Karpas-422 (cell line): Measurements from ENCODE around the gene G3BP2. TPM values are rescaled to one million over a fixed set of nuclear protein-coding genes. Genes with fewer than 3 reads are reported as not detected.
"Not testable (repeated sequence)": the region's sequence is repeated elsewhere in the genome, so short reads cannot be mapped to it uniquely, and the experiment has no call there.

Experiments
- DNase-seq: peaks from one replicate; pipeline ENCODE4 v3.0.0-alpha.2; 2015
- H2AFZ ChIP-seq: fragments of 200-600 bp; sonication (generic); 2 replicates; pipeline ENCODE4 v1.6.1; 2014; ENCODE audit warnings: antibody characterized with exemption, low read length, mixed read lengths
- H3K27ac ChIP-seq: fragments of 200-600 bp; sonication (generic); 2 replicates; pipeline ENCODE4 v1.5.1; 2014; ENCODE audit warnings: mild to moderate bottlenecking, low read length, moderate library complexity
- H3K27me3 ChIP-seq: fragments of 200-600 bp; sonication (generic); 2 replicates; pipeline ENCODE4 v1.6.1; 2014; ENCODE audit warnings: low read length, mixed read lengths
- H3K36me3 ChIP-seq: fragments of 200-600 bp; sonication (generic); 2 replicates; pipeline ENCODE4 v1.6.1; 2014; ENCODE audit warnings: low read length, mixed read lengths; ENCODE audit not compliant: insufficient read depth
- H3K4me1 ChIP-seq: fragments of 200-600 bp; sonication (generic); 2 replicates; pipeline ENCODE4 v1.6.1; 2014; ENCODE audit warnings: mild to moderate bottlenecking, low read length, mixed read lengths
- H3K4me2 ChIP-seq: fragments of 200-600 bp; sonication (generic); 2 replicates; pipeline ENCODE4 v1.6.1; 2014; ENCODE audit warnings: low read length, low read depth, mild to moderate bottlenecking; ENCODE audit not compliant: poor library complexity, severe bottlenecking
- H3K4me3 ChIP-seq: fragments of 200-600 bp; sonication (generic); 2 replicates; pipeline ENCODE4 v1.5.1; 2014; ENCODE audit warnings: mild to moderate bottlenecking, antibody characterized with exemption, low read length, mixed read lengths
- H3K79me2 ChIP-seq: fragments of 200-600 bp; sonication (generic); 2 replicates; pipeline ENCODE4 v1.6.1; 2014; ENCODE audit warnings: mild to moderate bottlenecking, low read length, mixed read lengths
- H3K9ac ChIP-seq: fragments of 200-600 bp; sonication (generic); 2 replicates; pipeline ENCODE4 v1.6.0; 2014; ENCODE audit warnings: low read length
- H3K9me2 ChIP-seq: fragments of 200-600 bp; sonication (generic), shearing (Covaris generic); replicated peaks from 2 replicates; pipeline ENCODE4 v1.6.0; 2014; ENCODE audit warnings: mild to moderate bottlenecking, low read length, moderate library complexity; ENCODE audit not compliant: insufficient read depth
- H3K9me3 ChIP-seq: fragments of 300-700, 200-600 bp; sonication (generic); 2 replicates; pipeline ENCODE4 v1.6.1; 2014; ENCODE audit warnings: low read length, mixed read lengths
- H4K20me1 ChIP-seq: fragments of 200-600 bp; sonication (generic); 2 replicates; pipeline ENCODE4 v1.6.1; 2014; ENCODE audit warnings: mild to moderate bottlenecking, antibody characterized with exemption, low read length, low read depth; ENCODE audit not compliant: insufficient read depth
- total RNA-seq: library from RNA; depleted of rRNA; stranded (reverse); fragments of >200 nt; shearing (Covaris generic); gene quantifications from 2 replicates; pipeline ENCODE4 v1.2.3, GENCODE V29; 2014; ENCODE audit warnings: low replicate concordance

The G3BP2 gene
- total RNA-seq, 1 experiment from 2014 or later, result 81.0 TPM

DNA sequence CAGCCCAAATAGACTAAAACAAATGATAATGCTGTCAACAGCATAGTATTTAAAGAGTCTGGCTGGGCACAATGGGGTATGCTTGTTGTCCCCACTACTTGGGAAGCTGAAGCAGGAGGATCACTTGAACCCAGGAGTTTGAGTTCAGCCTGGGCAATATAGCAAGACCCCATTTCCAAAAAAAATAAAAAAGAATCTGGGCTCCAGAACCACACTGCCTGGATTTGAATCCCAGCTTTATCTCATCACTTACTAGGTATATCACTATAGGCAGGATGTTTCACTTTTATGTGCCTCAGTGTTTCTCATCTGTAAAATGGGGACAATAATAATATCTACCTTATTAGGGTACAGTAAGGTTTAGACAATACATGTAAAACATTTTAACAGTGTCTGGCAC, 5.3 kb upstream of the G3BP2 start:
- Histone ChIP-seq H3K36me3 (no peaks in the 10 kb centered on the region), H3K4me1 (peaks cover 9% of the 10 kb centered on the region), H3K9me2 (no peaks in the 10 kb centered on the region), H3K27me3 (no peaks in the 10 kb centered on the region), H2AFZ (no peak overlapping the region), H3K9me3 (no peaks in the 10 kb centered on the region), H3K9ac (no peak overlapping the region), H3K27ac (no peak overlapping the region), H3K79me2 (0 out of 2 replicates have a peak, but pooled peaks cover 2% of the 10 kb centered on the region), H4K20me1 (no peaks in the 10 kb centered on the region), H3K4me3 (no peak overlapping the region), H3K4me2 (no peak overlapping the region)
- DNase-seq, result no peak

DNA sequence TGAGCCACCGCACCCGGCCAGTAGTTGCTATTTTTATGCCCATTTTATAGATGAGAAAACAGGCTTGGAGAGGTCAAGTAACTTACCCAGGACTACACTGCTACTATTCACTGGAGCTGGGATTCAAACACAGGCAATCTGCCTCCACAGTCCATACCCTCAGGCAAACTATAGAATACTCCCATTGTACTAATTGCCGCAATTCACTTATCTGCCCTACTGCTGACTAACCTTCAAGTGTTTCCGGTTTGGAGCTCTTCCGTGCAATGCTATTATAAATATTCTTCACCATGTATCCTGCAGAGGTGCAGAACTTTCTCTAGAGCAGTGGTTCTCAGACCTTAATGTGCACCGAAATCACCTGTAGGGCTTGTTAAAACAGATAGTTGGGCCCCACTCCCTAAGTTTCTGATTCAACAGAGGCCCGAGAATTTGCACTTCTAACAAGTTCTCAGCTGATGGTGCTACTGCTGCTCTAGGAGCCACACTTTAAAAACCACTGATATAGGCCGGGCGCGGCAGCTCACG, 1.9 kb upstream of the G3BP2 start:
- no peak overlapping the region for H3K9ac ChIP-seq
- no peaks in the 10 kb centered on the region for H3K27me3 ChIP-seq
- H3K36me3 ChIP-seq, result 0 out of 2 replicates have a peak, but pooled peaks cover 3% of the 10 kb centered on the region
- H3K4me1 ChIP-seq, result peaks cover 28% of the 10 kb centered on the region
- H3K4me2 ChIP-seq, result no peak overlapping the region
- peaks cover 29% of the 10 kb centered on the region for H4K20me1 ChIP-seq
- H3K27ac ChIP-seq, result no peak overlapping the region
- DNase-seq, result no peak
- H3K9me3 ChIP-seq, result no peaks in the 10 kb centered on the region
- no peaks in the 10 kb centered on the region for H3K9me2 ChIP-seq
- peaks cover 34% of the 10 kb centered on the region for H3K79me2 ChIP-seq
- no peak overlapping the region for H3K4me3 ChIP-seq
- no peak overlapping the region for H2AFZ ChIP-seq

DNA sequence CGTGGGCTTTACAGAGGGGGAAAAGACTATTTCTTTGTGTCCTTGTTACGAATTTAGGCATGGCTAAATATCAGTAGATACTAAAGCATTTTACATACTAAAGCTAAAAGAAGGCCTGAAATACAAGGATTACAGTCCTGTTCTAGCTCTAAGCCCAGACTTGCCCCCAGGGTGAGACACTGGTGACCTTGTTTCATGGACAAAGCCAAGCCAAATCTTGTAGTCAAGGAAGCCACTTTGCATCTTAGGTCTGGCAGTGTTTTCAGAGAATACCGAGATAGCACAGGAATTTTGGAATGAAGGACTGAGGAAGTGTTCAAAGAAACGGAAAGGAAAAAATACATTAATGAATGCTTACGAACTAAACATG, 733 bp upstream of the G3BP2 start:
- peak; percentile 54 for DNase-seq
- 0 out of 2 replicates have a peak, but pooled peaks cover 4% of the 10 kb centered on the region for H3K36me3 ChIP-seq
- H3K9me2 ChIP-seq, result no peaks in the 10 kb centered on the region
- peaks cover 39% of the 10 kb centered on the region for H3K4me1 ChIP-seq
- H2AFZ ChIP-seq, result peak overlapping the region; percentile 50; the same call in 1 of the 2 replicates
- H4K20me1 ChIP-seq, result peaks cover 40% of the 10 kb centered on the region
- H3K9me3 ChIP-seq, result no peaks in the 10 kb centered on the region
- H3K27me3 ChIP-seq, result no peaks in the 10 kb centered on the region
- H3K9ac ChIP-seq, result peak overlapping the region; percentile 74
- peaks cover 45% of the 10 kb centered on the region for H3K79me2 ChIP-seq
- peak overlapping the region; percentile 78 for H3K4me3 ChIP-seq
- peak overlapping the region; percentile 83 for H3K27ac ChIP-seq
- peak overlapping the region; percentile 96 for H3K4me2 ChIP-seq

DNA sequence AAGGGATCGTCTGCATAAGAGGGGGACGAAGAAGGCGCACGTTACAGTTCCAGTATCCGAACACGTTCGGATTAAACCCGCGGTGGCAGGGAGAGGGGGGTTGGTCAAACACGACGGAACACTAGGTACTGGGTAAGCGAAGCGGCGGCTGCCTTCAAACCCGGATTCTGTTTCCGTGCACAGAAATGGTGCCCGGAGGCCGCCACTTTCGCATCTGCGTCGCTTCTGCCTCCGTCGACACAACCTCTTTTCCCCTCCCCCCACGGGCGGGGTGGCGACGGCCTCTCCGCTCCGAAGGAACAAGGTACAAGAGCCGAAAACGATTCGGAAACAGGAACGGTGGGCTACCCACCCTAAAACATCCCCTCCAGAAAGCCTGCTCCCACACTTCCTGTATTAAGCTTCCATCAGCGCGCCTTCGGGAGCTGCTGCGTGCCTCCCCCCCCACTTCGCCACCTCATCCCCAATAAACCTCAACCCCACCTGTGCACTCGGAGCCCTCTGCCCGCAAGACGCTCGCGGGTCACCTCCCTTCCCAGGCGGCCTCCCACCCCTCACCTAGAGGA, 667 bp downstream of the G3BP2 start:
- H3K9ac ChIP-seq, result peak overlapping the region; percentile 92
- H3K4me3 ChIP-seq, result peak overlapping the region; percentile 93
- H3K9me3 ChIP-seq, result no peaks in the 10 kb centered on the region
- H3K27me3 ChIP-seq, result no peaks in the 10 kb centered on the region
- peak; percentile 92 for DNase-seq
- H3K36me3 ChIP-seq, result 0 out of 2 replicates have a peak, but pooled peaks cover 4% of the 10 kb centered on the region
- H3K79me2 ChIP-seq, result peaks cover 59% of the 10 kb centered on the region
- H2AFZ ChIP-seq, result no peak overlapping the region
- H4K20me1 ChIP-seq, result peaks cover 54% of the 10 kb centered on the region
- H3K27ac ChIP-seq, result peak overlapping the region; percentile 69
- H3K4me1 ChIP-seq, result peaks cover 47% of the 10 kb centered on the region
- H3K4me2 ChIP-seq, result peak overlapping the region; percentile 96
- no peaks in the 10 kb centered on the region for H3K9me2 ChIP-seq

DNA sequence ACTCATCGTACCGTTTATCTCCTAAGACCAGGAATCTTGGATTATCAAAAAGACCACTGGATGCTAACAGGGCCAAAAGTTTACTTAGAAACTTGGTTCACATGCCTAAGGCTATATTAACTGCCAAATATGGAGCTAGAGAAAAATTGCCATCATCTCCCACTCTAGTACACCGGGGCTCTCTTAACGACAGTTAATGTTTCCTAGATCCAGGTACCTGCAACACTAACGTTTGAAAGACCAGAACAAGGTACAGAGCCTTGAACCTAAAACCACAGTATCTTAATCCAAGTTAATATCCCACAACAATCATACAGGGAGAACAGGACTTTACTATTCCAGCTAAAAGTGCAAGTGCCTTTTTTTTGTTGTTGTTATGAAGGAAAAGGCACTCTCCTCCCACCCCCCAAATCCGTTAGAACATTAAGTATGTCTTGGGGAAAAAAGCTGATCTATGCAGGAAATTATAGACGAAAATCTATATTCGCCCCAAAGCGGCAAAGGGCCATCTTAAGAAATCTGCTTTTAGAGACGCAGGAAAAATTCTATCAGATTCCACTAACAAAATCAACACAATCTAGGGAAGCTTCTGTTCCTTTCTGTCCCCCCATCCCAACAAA, 1.3 kb downstream of the G3BP2 start:
- Histone ChIP-seq H3K4me1 (peaks cover 47% of the 10 kb centered on the region), H3K9ac (peak overlapping the region; percentile 92), H3K79me2 (peaks cover 65% of the 10 kb centered on the region), H2AFZ (no peak overlapping the region), H4K20me1 (peaks cover 60% of the 10 kb centered on the region), H3K9me2 (no peaks in the 10 kb centered on the region), H3K4me3 (peak overlapping the region; percentile 93), H3K36me3 (0 out of 2 replicates have a peak, but pooled peaks cover 4% of the 10 kb centered on the region), H3K4me2 (peak overlapping the region; percentile 96), H3K27ac (peak overlapping the region; percentile 69), H3K27me3 (no peaks in the 10 kb centered on the region), H3K9me3 (no peaks in the 10 kb centered on the region)
- no peak for DNase-seq

GRCh38 chr4:75668596-75668995, 4.6 kb downstream of the G3BP2 start:
- peaks cover 87% of the 10 kb centered on the region for H4K20me1 ChIP-seq
- H3K9me2 ChIP-seq, result no peaks in the 10 kb centered on the region

GRCh38 chr4:75667636-75668035, 5.6 kb downstream of the G3BP2 start:
- Histone ChIP-seq H3K4me1 (peaks cover 43% of the 10 kb centered on the region), H4K20me1 (peaks cover 93% of the 10 kb centered on the region), H3K79me2 (peaks cover 99% of the 10 kb centered on the region)
- not testable (repeated sequence) for DNase-seq, H2AFZ ChIP-seq, H3K36me3 ChIP-seq, H3K9me2 ChIP-seq, H3K27me3 ChIP-seq, H3K9me3 ChIP-seq, H3K9ac ChIP-seq, H3K4me3 ChIP-seq, H3K4me2 ChIP-seq, H3K27ac ChIP-seq

More at GRCh38 chr4:75668596-75668995, 4.6 kb downstream of the G3BP2 start:
- Histone ChIP-seq H3K9me3 (no peaks in the 10 kb centered on the region), H3K27ac (no peak overlapping the region), H3K79me2 (peaks cover 95% of the 10 kb centered on the region), H3K4me3 (no peak overlapping the region), H3K9ac (no peak overlapping the region), H3K27me3 (no peaks in the 10 kb centered on the region), H3K36me3 (0 out of 2 replicates have a peak, but pooled peaks cover 4% of the 10 kb centered on the region), H3K4me1 (peaks cover 39% of the 10 kb centered on the region), H3K4me2 (no peak overlapping the region), H2AFZ (no peak overlapping the region)
- DNase-seq, result no peak

- Histone ChIP-seq H3K4me3 (no peak overlapping the region), H3K9me3 (no peaks in the 10 kb centered on the region), H3K9me2 (no peaks in the 10 kb centered on the region), H3K4me1 (peaks cover 42% of the 10 kb centered on the region), H3K4me2 (no peak overlapping the region), H3K36me3 (peaks cover 11% of the 10 kb centered on the region; the same call in 1 of the 2 replicates), H2AFZ (no peak overlapping the region), H3K27me3 (no peaks in the 10 kb centered on the region), H3K79me2 (peaks cover 99% of the 10 kb centered on the region), H3K27ac (no peak overlapping the region), H3K9ac (no peak overlapping the region), H4K20me1 (peaks cover 91% of the 10 kb centered on the region)
- DNase-seq, result no peak
These were observed 6.9 kb downstream of the G3BP2 start for GRCh38 chr4:75666299-75666698.
